HepG2 (cell line): ENCODE measurements around the gene CSNK2A1.

Experiments used
- CTCF ChIP-seq: sonication (generic); formaldehyde crosslinking; IDR thresholded peaks from 2 replicates; pipeline ENCODE4 v1.5.0; 2020; ENCODE audit warnings: mild to moderate bottlenecking, missing genetic modification reagents, moderate library complexity
- KDM6A ChIP-seq: IDR thresholded peaks from 2 replicates; pipeline ENCODE4 v1.6.1; 2016; ENCODE audit warnings: low read depth
- MXI1 ChIP-seq: IDR thresholded peaks from 3 replicates; pipeline ENCODE4 v1.6.1; 2012; ENCODE audit warnings: low read depth, low read length, inconsistent platforms, borderline replicate concordance
- RAD51 ChIP-seq: fragments of 450-650 bp; IDR thresholded peaks from 2 replicates; pipeline ENCODE4 v1.6.1; 2016; ENCODE audit warnings: borderline replicate concordance
- RBAK ChIP-seq: sonication (generic); formaldehyde crosslinking; IDR thresholded peaks from 2 replicates; pipeline ENCODE4 v1.5.1; 2020; ENCODE audit warnings: mild to moderate bottlenecking, missing genetic modification reagents
- ZFP41 ChIP-seq: sonication (generic); formaldehyde crosslinking; IDR thresholded peaks from 2 replicates; pipeline ENCODE4 v1.4.0; 2020; ENCODE audit warnings: mild to moderate bottlenecking, missing genetic modification reagents, borderline replicate concordance
- ZFX ChIP-seq: sonication (generic); formaldehyde crosslinking; IDR thresholded peaks from 2 replicates; pipeline ENCODE4 v1.4.0; 2020; ENCODE audit warnings: mild to moderate bottlenecking, low read depth, missing genetic modification reagents, moderate library complexity
- ZNF3 ChIP-seq: IDR thresholded peaks from 2 replicates; pipeline ENCODE4 v1.7.0; 2017; ENCODE audit warnings: inconsistent platforms
- ZNF33B ChIP-seq: sonication (generic); formaldehyde crosslinking; IDR thresholded peaks from 2 replicates; pipeline ENCODE4 v1.5.1; 2020; ENCODE audit warnings: mild to moderate bottlenecking, missing genetic modification reagents
- ZNF777 ChIP-seq: sonication (generic); formaldehyde crosslinking; IDR thresholded peaks from 2 replicates; pipeline ENCODE4 v1.4.0; 2020; ENCODE audit warnings: missing genetic modification reagents

- TF ChIP-seq ZNF33B (no peak), ZNF777 (CRISPR knock-in tag) (no peak), ZNF3 (no peak), RBAK (CRISPR knock-in tag) (no peak), MXI1 (no peak), RAD51 (no peak), KDM6A (no peak), CTCF (CRISPR knock-in tag) (no peak), ZFP41 (no peak), ZFX (CRISPR knock-in tag) (no peak)
Measured at GRCh38 chr20:530321-530720, 13.3 kb downstream of the CSNK2A1 start.
